Gastroesophageal sphincter (tissue), 3 donors: Measurements from ENCODE around the gene MSH3.
"Not testable (repeated sequence)": the region's sequence is repeated elsewhere in the genome, so short reads cannot be mapped to it uniquely, and the experiment has no call there.

Source experiments
- CTCF ChIP-seq, 4 experiments: fragments of 200-600 bp in 2 of 4; fragments of 450-650 bp in 2 of 4; sonication (generic) in 1 of 4; IDR thresholded peaks; one replicate each; pipeline ENCODE4 v1.5.1; 2017 to 2019; ENCODE audit warnings: antibody characterized with exemption in 4 of 4, mild to moderate bottlenecking in 2 of 4, moderate library complexity in 2 of 4
- POLR2A ChIP-seq, 2 donors: fragments of 450-650 bp; IDR thresholded peaks; one replicate each; pipeline ENCODE4 v1.6.1; 2017; ENCODE audit warnings: antibody characterized with exemption in 2 of 2, mild to moderate bottlenecking in 2 of 2, moderate library complexity in 1 of 2

- not testable (repeated sequence) for TF ChIP-seq CTCF, POLR2A (IDR thresholded peaks at IDR 0.05)
Observed at GRCh38 chr5:80789319-80790016, 135.0 kb downstream of the MSH3 start.
